ENCODE data around the gene AMOT.
A peak's percentile ranks its signal among the peaks of the same experiment; 100 is the strongest.

Gene AMOT

GRCh38 chrX:112802541-112802940 is 38.1 kb downstream of the AMOT start:
- no peak for DNase-seq (ENCODE audit: low spot score)

- no peak for DNase-seq (ENCODE audit: low spot score)
These were observed 39.5 kb downstream of the AMOT start for GRCh38 chrX:112800971-112801775.

- DNase-seq (ENCODE audit: low spot score) = no peak
These were observed 41.2 kb downstream of the AMOT start for GRCh38 chrX:112799425-112799824.

- DNase-seq (ENCODE audit: low spot score) = no peak
These were observed 41.9 kb downstream of the AMOT start for GRCh38 chrX:112798736-112799135.

- DNase-seq (ENCODE audit: low spot score) = no peak
These were observed 50.7 kb downstream of the AMOT start for GRCh38 chrX:112789931-112790330.

GRCh38 chrX:112786076-112786475 is 54.6 kb downstream of the AMOT start:
- no peak for DNase-seq (ENCODE audit: low spot score)

- DNase-seq (ENCODE audit: low spot score) = no peak
These were observed 55.3 kb downstream of the AMOT start for GRCh38 chrX:112785344-112785743.

- DNase-seq (ENCODE audit: low spot score) = no peak
These were observed 55.9 kb downstream of the AMOT start for GRCh38 chrX:112784692-112785091.

GRCh38 chrX:112779139-112779538 is 61.5 kb downstream of the AMOT start:
- DNase-seq (ENCODE audit: low spot score) = no peak

- no peak for DNase-seq (ENCODE audit: low spot score)
These were observed 65.9 kb downstream of the AMOT start for GRCh38 chrX:112774651-112775293.

- no peak for DNase-seq (ENCODE audit: low spot score)
These were observed 66.5 kb downstream of the AMOT start for GRCh38 chrX:112774142-112774541.

GRCh38 chrX:112769034-112769433 is 71.6 kb downstream of the AMOT start:
- peak; percentile 47 for DNase-seq (ENCODE audit: low spot score)

- DNase-seq (ENCODE audit: low spot score) = no peak
These were observed 72.1 kb downstream of the AMOT start for GRCh38 chrX:112768563-112768962.

- no peak for DNase-seq (ENCODE audit: low spot score)
These were observed 73.9 kb downstream of the AMOT start for GRCh38 chrX:112766774-112767173.

- no peak for DNase-seq (ENCODE audit: low spot score)
These were observed 79.1 kb downstream of the AMOT start for GRCh38 chrX:112761242-112762207.

- DNase-seq (ENCODE audit: low spot score) = no peak
These were observed 79.9 kb downstream of the AMOT start for GRCh38 chrX:112760697-112761096.

GRCh38 chrX:112759966-112760365 is 80.7 kb downstream of the AMOT start:
- DNase-seq (ENCODE audit: low spot score) = no peak

- DNase-seq (ENCODE audit: low spot score) = no peak
These were observed 81.1 kb downstream of the AMOT start for GRCh38 chrX:112759512-112759911.

- DNase-seq (ENCODE audit: low spot score) = no peak
These were observed 82.7 kb downstream of the AMOT start for GRCh38 chrX:112757946-112758345.

- DNase-seq (ENCODE audit: low spot score) = no peak
These were observed 87.5 kb downstream of the AMOT start for GRCh38 chrX:112753116-112753515.

- DNase-seq (ENCODE audit: low spot score) = no peak
These were observed 89.6 kb downstream of the AMOT start for GRCh38 chrX:112751076-112751475.

- peak; percentile 17 for DNase-seq (ENCODE audit: low spot score)
These were observed 93.6 kb downstream of the AMOT start for GRCh38 chrX:112746812-112747595.
